Measurements from ENCODE around the gene EXD3. TPM values are rescaled to one million over a fixed set of nuclear protein-coding genes. Genes with fewer than 3 reads are reported as not detected.
"Not testable (repeated sequence)": the region's sequence is repeated elsewhere in the genome, so short reads cannot be mapped to it uniquely, and the experiment has no call there.

EXD3 gene
- total and polyA plus RNA-seq, 2 of the 4 experiments (the other 2 are of a cell fraction), result 1.1 to 7.4 TPM

GRCh38 chr9:137378688-137379410, 44.1 kb downstream of the EXD3 start:
- H3K18ac ChIP-seq (ENCODE audit: low read depth, low read length); H3K4me3 ChIP-seq (ENCODE audit: insufficient read depth, low read depth, low read length); dilution Hi-C loops (cut with HindIII; ENCODE audit: low sequenced_read_pairs, unreplicated experiment); in situ Hi-C loops (cut with MboI; ENCODE audit: low sequenced_read_pairs); H2AK9ac ChIP-seq (replicated peaks; ENCODE audit: low read depth, low read length, poor library complexity); H2BK5ac ChIP-seq (ENCODE audit: low read depth, low read length, poor library complexity, severe bottlenecking); ATAC-seq (ENCODE audit: low read depth); H3K27me3 ChIP-seq (ENCODE audit: control insufficient read depth, insufficient read depth, low read length); H3K4me1 ChIP-seq (ENCODE audit: control insufficient read depth, insufficient read depth, low read length); H3K14ac ChIP-seq (replicated peaks; ENCODE audit: low read depth, low read length); H2AFZ ChIP-seq (replicated peaks; ENCODE audit: low read length, poor library complexity); H3K36me3 ChIP-seq (ENCODE audit: control insufficient read depth, insufficient read depth, low read length); H4K91ac ChIP-seq (ENCODE audit: insufficient read depth, low read depth, low read length); CTCF ChIA-PET; H3K56ac ChIP-seq (ENCODE audit: extremely low read depth, insufficient read depth, low read length); H2BK120ac ChIP-seq (ENCODE audit: low read depth, low read length); H2BK20ac ChIP-seq (ENCODE audit: low read depth, low read length); H3K79me1 ChIP-seq (ENCODE audit: low read depth in 1 of 2, low read length in 2 of 2); H3K23ac ChIP-seq (ENCODE audit: low read depth, low read length); H4K8ac ChIP-seq (ENCODE audit: low read depth in 2 of 2, low read length in 2 of 2); H2AK5ac ChIP-seq (ENCODE audit: low read depth, low read length); POLR2A ChIA-PET (ENCODE audit: unreplicated experiment); H3K4me2 ChIP-seq (ENCODE audit: low read depth, low read length); H3K9ac ChIP-seq (ENCODE audit: low read depth, low read length); H4K5ac ChIP-seq (ENCODE audit: low read depth, low read length); H2BK15ac ChIP-seq (ENCODE audit: low read depth, low read length); H4K20me1 ChIP-seq (ENCODE audit: insufficient read depth, low read length); H3K9me3 ChIP-seq (ENCODE audit: control insufficient read depth, insufficient read depth, low read length); H3K27ac ChIP-seq (ENCODE audit: insufficient read depth, low read length); H3K9me1 ChIP-seq (ENCODE audit: insufficient read depth, low read length); DNase-seq; H3K4ac ChIP-seq (ENCODE audit: low read depth, low read length); intact Hi-C loops (cut with micrococcal nuclease); BruUV-seq (replicated peaks): not testable (repeated sequence)
- WGBS, 2 experiments (ENCODE audit: extremely low coverage in 2 of 2, insufficient read length in 1 of 2), result 97% methylated on average over 4 of the region's 37 CpGs; no CpG with 5 or more reads in 1 of the 2 experiments

Data from IMR-90 (cell line).